ENCODE data around the gene KRT86. TPM values are rescaled to one million over a fixed set of nuclear protein-coding genes. Genes with fewer than 3 reads are reported as not detected.
A peak's percentile ranks its signal among the peaks of the same experiment; 100 is the strongest.

KRT86 gene
- total RNA-seq = not detected
- polyA plus RNA-seq = not detected
- 0 to 0.06 (median 0) reads per million in 6 experiments for total RNA-seq

- Mint-ChIP-seq H3K27me3 (peaks cover 27 to 71% (median 34%) of the 10 kb centered on the region in 5 donors), H3K27ac (no peak within 1 kb of the TSS), H3K4me1 (peaks cover 4 to 10% (median 7%) of the 10 kb centered on the region in 4 donors), H3K9me3 (no peaks in the 10 kb centered on the region), H3K36me3 (no peaks in the 10 kb centered on the region), H3K4me3 (no peak within 1 kb of the TSS)
- POLR2A ChIA-PET = no interaction called here
- ATAC-seq (no peak), DNase-seq (no peak)
Observed at GRCh38 chr12:52274521-52275120, at the start of gene KRT86. TSS of gene KRT86 (plus strand) at chr12:52274645. CDS start at chr12:52301917, 27,272 bp downstream.

GRCh38 chr12:52225752-52226151, 48.7 kb upstream of the KRT86 start:
- Mint-ChIP-seq H3K4me1 (no peaks in the 10 kb centered on the region), H3K9me3 (no peaks in the 10 kb centered on the region), H3K27me3 (peaks cover 29 to 57% (median 42%) of the 10 kb centered on the region in 5 donors), H3K36me3 (no peaks in the 10 kb centered on the region), H3K27ac (no peak overlapping the region), H3K4me3 (no peak overlapping the region)
- ATAC-seq = no peak
- POLR2A ChIA-PET = interaction anchor here (0.7 kb wide), 1 partner anchor 499 kb away, joined by 3 read pairs; no protein-coding TSS in a partner anchor
- DNase-seq = no peak

- Mint-ChIP-seq H3K9me3 (no peaks in the 10 kb centered on the region), H3K4me1 (no peaks in the 10 kb centered on the region), H3K27me3 (peaks cover 26 to 57% (median 42%) of the 10 kb centered on the region in 5 donors), H3K36me3 (no peaks in the 10 kb centered on the region), H3K4me3 (no peak overlapping the region), H3K27ac (no peak overlapping the region)
- POLR2A ChIA-PET = no interaction called here
- ATAC-seq (no peak), DNase-seq (no peak)
Observed at GRCh38 chr12:52226446-52226845, 48.0 kb upstream of the KRT86 start.

- Mint-ChIP-seq H3K27ac (no peak overlapping the region), H3K9me3 (no peaks in the 10 kb centered on the region), H3K4me1 (peaks cover 0 to 2% (median 0%) of the 10 kb centered on the region in 4 donors), H3K36me3 (no peaks in the 10 kb centered on the region), H3K27me3 (peaks cover 38 to 57% (median 48%) of the 10 kb centered on the region in 5 donors), H3K4me3 (no peak overlapping the region)
- POLR2A ChIA-PET = no interaction called here
- ATAC-seq (no peak), DNase-seq (no peak)
Observed at GRCh38 chr12:52227606-52228166, 46.8 kb upstream of the KRT86 start.

- H3K27me3 Mint-ChIP-seq = peaks cover 38 to 60% (median 51%) of the 10 kb centered on the region in 5 donors
- H3K36me3 Mint-ChIP-seq = no peaks in the 10 kb centered on the region
- no peak for DNase-seq
- H3K9me3 Mint-ChIP-seq = no peaks in the 10 kb centered on the region
- no peak overlapping the region for H3K27ac Mint-ChIP-seq
- ATAC-seq = no peak
- H3K4me1 Mint-ChIP-seq = peaks cover 0 to 2% (median 0%) of the 10 kb centered on the region in 4 donors
- no peak overlapping the region for H3K4me3 Mint-ChIP-seq
- POLR2A ChIA-PET = no interaction called here
Observed at GRCh38 chr12:52228366-52228765, 46.1 kb upstream of the KRT86 start.

- DNase-seq (no peak), ATAC-seq (no peak)
- Mint-ChIP-seq H3K27ac (no peak overlapping the region), H3K36me3 (no peaks in the 10 kb centered on the region), H3K27me3 (peaks cover 33 to 60% (median 53%) of the 10 kb centered on the region in 5 donors), H3K9me3 (no peaks in the 10 kb centered on the region), H3K4me1 (peaks cover 0 to 4% (median 1%) of the 10 kb centered on the region in 4 donors), H3K4me3 (no peak overlapping the region)
- POLR2A ChIA-PET = no interaction called here
Observed at GRCh38 chr12:52228931-52229330, 45.5 kb upstream of the KRT86 start.

- H3K4me1 Mint-ChIP-seq = peaks cover 0 to 5% (median 3%) of the 10 kb centered on the region in 4 donors
- no peaks in the 10 kb centered on the region for H3K36me3 Mint-ChIP-seq
- H3K4me3 Mint-ChIP-seq = no peak overlapping the region
- POLR2A ChIA-PET = no interaction called here
- H3K27ac Mint-ChIP-seq = no peak overlapping the region
- H3K9me3 Mint-ChIP-seq = no peaks in the 10 kb centered on the region
- DNase-seq (no peak), ATAC-seq (no peak)
- peaks cover 31 to 60% (median 56%) of the 10 kb centered on the region in 5 donors for H3K27me3 Mint-ChIP-seq
Observed at GRCh38 chr12:52229836-52230343, 44.6 kb upstream of the KRT86 start.

- no peak overlapping the region for H3K4me3 Mint-ChIP-seq
- peaks cover 30 to 66% (median 59%) of the 10 kb centered on the region in 5 donors for H3K27me3 Mint-ChIP-seq
- no peaks in the 10 kb centered on the region for H3K9me3 Mint-ChIP-seq
- no peaks in the 10 kb centered on the region for H3K36me3 Mint-ChIP-seq
- ATAC-seq (no peak), DNase-seq (peak in 1 of 10 donors; percentile 45)
- POLR2A ChIA-PET = no interaction called here
- H3K4me1 Mint-ChIP-seq = peaks cover 0 to 5% (median 3%) of the 10 kb centered on the region in 4 donors
- H3K27ac Mint-ChIP-seq = no peak overlapping the region
Observed at GRCh38 chr12:52230364-52231281, 43.8 kb upstream of the KRT86 start.

GRCh38 chr12:52231305-52232202, 42.9 kb upstream of the KRT86 start:
- POLR2A ChIA-PET = no interaction called here
- peaks cover 0 to 5% (median 4%) of the 10 kb centered on the region in 4 donors for H3K4me1 Mint-ChIP-seq
- DNase-seq = peak in 1 of 10 donors; percentile 26
- peak overlapping the region in 1 of 10 donors; percentile 11 for H3K4me3 Mint-ChIP-seq
- H3K36me3 Mint-ChIP-seq = no peaks in the 10 kb centered on the region
- H3K27ac Mint-ChIP-seq = no peak overlapping the region
- no peak for ATAC-seq
- H3K27me3 Mint-ChIP-seq = peaks cover 30 to 70% (median 61%) of the 10 kb centered on the region in 5 donors
- H3K9me3 Mint-ChIP-seq = no peaks in the 10 kb centered on the region

- no peak for ATAC-seq
- no peaks in the 10 kb centered on the region for H3K9me3 Mint-ChIP-seq
- H3K4me3 Mint-ChIP-seq = peak overlapping the region in 1 of 10 donors; percentile 11
- DNase-seq = no peak
- H3K36me3 Mint-ChIP-seq = no peaks in the 10 kb centered on the region
- no peak overlapping the region for H3K27ac Mint-ChIP-seq
- POLR2A ChIA-PET = no interaction called here
- peaks cover 30 to 70% (median 61%) of the 10 kb centered on the region in 5 donors for H3K27me3 Mint-ChIP-seq
- H3K4me1 Mint-ChIP-seq = peaks cover 0 to 5% (median 4%) of the 10 kb centered on the region in 4 donors
Observed at GRCh38 chr12:52232203-52232673, 42.2 kb upstream of the KRT86 start.

- no peaks in the 10 kb centered on the region for H3K36me3 Mint-ChIP-seq
- H3K9me3 Mint-ChIP-seq = no peaks in the 10 kb centered on the region
- peaks cover 30 to 70% (median 61%) of the 10 kb centered on the region in 5 donors for H3K27me3 Mint-ChIP-seq
- peaks cover 0 to 5% (median 4%) of the 10 kb centered on the region in 4 donors for H3K4me1 Mint-ChIP-seq
- peak within 1 kb of the TSS in 1 of 10 donors; percentile 11 for H3K4me3 Mint-ChIP-seq
- H3K27ac Mint-ChIP-seq = no peak within 1 kb of the TSS
- POLR2A ChIA-PET = no interaction called here
- peak in 1 of 10 donors; percentile 21 for DNase-seq
- no peak for ATAC-seq
Observed at GRCh38 chr12:52232674-52233461, 41.6 kb upstream of the KRT86 start, which contains the start of gene KRT7. TSS of gene KRT7 (plus strand) at chr12:52233243. CDS start at chr12:52233297, 54 bp downstream.

All from naive thymus-derived CD8-positive, alpha-beta T cell (primary cell).